T-helper 1 cell (primary cell): ENCODE measurements around the gene PDE6B.
"Not testable (repeated sequence)": the region's sequence is repeated elsewhere in the genome, so short reads cannot be mapped to it uniquely, and the experiment has no call there.

Experiments
- DNase-seq, 5 donors: peaks; one replicate each; pipeline ENCODE4 v3.0.0-alpha.2; 2012 to 2020

PDE6B gene

DNA sequence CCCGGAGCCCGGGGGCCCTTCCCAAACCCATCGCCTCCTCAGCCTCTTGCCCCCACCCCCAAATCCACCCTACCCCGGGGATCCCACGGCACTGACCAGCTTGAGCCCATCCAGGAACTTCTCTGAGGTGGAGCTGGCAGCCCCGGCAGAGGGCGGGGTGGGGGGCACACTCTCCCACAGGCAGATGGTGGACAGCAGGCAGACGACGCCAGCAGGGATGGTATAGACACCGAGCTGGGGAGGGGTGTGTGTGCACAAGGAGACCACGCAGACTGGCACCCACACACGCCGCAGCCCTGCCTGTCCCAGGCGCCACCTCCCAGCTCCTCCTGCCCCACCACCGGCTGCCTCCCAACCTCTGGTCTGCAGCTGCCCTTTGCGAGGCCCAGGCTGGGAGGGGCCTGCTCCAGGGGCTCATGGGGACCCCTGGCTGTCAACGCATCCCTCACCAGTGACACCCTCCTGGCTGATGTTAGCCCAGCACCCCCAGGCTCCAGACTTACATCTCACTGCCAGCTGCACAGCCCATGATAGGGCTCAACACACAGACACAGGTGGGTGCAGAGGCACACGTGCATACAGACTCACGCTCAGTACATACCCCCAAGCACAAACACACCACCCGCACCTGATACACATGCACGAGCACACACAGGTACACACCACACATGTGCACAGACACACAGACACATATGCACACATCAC, 59.4 kb downstream of the PDE6B start:
- DNase-seq: no peak

DNA sequence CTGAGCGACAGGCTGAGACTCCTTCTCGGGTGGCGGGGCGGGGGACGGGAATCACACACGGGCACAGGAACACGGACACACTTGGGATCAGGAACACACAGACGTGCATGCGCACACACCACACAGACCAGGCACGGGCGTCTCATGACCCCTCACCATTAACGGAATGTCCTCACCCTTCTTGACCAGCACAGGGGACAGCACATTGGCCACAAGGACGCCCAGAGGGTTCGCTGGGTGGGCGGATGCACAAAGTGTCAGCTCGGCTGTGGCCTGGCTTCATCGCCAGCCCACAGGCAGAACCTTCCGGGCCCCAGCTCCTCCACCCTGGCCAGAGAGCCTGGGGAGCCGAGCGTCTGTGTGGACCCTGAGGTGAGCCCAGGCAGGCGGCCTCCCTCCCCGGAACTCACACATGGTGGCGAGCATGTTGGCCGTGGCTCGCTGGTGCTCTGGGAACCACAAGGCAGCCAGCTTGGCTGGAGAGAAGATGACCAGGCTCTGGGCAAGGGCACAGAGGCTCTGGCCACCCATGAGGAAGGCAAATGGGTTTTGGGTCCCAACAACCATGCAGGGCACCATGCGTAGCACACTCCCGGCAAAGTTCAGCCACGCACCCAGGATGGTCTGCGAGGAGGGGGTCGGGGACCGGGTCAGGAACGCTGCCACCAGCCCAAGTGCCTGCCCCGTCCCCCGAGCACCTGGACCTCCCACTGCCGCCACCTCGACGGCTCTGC, 60.5 kb downstream of the PDE6B start:
- DNase-seq: no peak

DNA sequence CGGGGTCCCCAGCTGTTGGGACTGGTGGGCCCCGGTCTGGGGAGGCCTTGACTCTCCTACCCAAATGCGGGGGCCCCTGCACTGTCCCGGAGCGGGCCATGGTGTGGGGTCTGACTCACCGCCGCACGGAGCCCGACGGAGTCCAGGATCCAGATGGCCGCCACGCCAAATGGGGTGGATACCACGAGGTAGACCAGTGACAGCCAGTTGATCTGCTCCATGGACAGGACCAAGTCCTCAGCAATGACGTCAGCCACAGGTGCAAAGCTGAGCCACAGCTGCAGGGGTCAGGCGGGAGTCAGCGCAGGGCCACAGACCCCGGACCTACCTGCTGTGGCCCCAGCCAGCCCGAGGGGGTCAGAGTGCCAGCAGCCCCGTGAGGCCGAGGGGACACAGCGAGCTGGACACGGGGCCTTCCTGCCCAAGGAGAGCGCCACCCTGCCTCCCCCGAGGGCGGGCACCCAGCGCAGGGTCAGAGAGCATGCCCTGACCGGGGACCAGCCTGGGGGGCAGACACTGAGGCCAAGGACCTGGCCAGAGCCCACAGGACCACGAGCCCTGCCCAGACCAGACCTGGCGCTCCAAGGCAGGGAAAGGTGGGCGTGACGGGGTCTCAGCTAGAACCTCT, 61.2 kb downstream of the PDE6B start:
- DNase-seq: no peak

DNA sequence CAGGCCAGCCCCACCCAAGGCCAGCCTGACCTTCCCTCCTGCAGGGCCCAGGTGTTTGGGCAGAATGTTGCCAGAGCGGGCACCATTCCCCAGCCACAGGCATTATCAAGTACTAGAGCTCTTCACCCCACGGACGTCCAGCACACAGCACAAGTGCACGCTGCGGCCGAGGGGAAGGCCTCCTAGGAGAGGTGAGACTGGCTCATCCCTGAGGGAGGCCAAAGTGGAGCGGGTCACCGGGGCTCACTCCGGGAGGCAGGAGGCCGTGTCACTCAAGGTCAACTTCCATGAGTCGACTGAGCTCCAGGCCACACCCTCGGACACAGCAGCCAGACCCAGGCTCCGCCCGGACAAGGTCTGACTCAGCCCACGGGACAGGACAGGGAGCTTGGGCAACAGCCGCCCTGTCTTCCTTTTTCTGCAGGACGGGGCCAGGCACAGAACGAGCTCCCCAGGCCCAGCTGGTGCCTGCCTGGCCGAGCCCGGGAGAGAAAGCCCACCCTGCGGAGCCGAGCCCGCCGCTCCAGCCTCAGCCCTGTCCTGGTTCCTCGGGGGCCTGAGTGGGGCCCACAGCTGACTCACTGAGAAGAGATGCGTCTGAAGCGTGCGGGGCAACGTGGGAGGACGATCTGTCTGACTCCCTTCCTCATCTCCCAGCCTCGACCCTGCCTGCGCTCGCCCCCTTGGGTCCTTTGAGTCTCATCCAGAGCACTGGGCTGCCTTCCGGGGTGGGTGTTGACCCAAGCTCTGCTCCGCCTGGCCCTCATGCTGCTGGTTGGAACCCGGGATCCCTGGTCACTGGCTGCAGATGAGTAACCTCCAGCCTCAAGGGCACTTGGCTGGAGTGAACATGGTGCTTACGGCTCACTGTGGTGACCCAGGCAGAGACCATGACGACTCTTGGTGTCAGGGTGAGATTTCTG, 61.9 kb downstream of the PDE6B start:
- no peak for DNase-seq

DNA sequence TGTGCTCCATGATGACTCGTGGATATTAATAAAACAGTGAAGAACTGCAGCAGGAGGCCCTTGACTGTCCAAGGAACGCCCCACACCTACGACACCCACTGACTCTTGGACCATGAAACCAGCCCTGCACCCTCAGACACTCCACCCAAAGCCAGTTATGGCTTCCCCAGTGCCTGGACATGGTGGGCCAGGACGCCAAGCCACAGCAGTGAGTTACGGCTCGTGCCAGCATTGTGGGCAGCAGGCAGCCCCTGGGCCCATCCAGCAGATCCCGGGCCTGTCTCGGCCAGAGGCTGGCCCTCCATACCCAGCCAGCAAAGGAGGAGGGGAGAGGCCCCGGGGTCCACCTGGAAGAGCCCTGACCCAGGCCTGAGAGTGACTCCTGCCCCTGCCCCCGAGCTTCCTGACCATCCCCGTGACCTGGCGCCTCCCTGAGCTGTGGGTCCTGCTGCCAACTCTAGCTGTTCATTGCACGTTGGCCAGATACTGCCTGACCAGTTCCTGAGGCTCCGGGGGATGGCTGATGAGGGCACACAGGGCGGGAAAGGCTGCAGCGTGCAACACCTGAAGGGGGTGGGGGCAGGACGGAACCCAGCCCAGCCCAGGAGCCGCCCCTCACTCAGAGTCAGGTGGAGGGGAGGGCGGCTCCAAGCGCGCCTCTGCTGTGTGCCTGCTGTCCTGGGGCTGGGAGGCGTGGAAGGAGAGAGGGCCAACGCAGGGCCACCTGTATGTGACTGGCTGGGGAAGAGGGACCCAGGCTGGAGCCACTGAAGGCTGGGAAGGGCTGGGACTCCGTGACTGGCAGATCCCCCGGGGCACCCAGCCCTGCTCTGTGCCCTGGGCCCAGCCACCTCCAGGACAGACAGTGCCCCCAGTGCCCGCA, 62.8 kb downstream of the PDE6B start:
- DNase-seq: no peak

DNA sequence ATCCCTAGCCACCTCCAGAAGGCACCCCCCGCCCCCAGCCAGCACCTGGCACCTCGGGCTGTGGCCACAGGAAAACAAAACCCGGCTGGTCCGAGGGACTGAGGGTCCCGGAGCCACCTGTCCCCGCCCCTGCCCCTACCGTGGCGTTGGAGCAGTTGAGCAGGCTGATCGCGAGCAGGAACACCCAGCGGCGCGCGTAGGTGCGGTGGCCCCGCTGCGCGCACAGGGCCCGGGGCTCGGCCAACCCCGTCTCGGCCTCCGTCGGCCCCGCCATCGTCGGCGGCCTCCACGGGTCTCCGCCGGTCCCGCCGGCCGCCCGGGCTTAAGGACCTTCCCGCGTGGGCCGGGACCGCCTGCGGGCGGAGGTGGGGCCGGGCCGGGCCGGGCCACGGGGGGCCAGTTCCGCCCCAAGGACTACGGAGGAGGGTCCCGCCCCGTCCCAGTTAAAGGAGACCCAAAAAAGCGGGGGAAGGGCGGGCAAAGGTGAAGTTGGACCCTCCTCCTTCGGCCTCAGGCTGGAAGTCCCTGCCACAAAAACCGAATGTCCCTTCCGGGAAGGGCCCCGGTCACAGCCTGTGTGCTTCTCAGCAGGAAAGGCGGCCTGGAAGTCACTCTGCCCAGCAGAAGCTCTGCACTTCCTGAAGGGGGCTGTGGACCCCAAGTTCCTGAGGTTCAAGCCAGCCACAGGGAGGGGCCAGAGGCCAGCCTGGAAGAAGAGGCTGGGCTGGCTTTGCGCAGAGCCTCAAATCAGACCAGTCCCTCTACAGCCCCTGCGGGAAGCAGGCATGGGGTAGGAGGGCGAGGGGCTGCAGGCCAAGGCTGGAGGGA, 63.7 kb downstream of the PDE6B start, which contains the start of gene SLC49A3:
Gene SLC49A3 (minus strand): TSS at position 298 of the 828 bp plus-strand sequence. CDS start 24 bp downstream, at position 274.
- no peak for DNase-seq

DNA sequence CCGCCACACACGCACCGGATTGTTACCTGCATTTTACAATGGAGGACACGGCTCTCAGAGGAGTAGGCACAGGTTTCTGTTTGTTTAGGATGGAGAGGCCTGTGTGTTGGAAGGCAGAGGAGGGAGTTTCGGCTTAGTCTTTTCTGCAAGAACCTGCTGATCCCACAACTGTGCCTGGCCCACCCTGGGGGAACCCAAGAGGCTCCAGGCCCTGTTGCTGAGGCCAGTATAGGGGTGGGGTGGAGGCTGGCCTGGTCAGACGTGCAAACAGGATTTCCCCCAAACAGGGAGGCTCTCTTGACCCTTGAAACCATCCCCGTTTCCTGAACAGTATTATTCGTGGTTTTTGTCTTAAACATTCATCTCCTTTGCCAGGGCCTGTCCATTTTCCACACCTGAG, 64.3 kb downstream of the PDE6B start:
- DNase-seq: no peak

DNA sequence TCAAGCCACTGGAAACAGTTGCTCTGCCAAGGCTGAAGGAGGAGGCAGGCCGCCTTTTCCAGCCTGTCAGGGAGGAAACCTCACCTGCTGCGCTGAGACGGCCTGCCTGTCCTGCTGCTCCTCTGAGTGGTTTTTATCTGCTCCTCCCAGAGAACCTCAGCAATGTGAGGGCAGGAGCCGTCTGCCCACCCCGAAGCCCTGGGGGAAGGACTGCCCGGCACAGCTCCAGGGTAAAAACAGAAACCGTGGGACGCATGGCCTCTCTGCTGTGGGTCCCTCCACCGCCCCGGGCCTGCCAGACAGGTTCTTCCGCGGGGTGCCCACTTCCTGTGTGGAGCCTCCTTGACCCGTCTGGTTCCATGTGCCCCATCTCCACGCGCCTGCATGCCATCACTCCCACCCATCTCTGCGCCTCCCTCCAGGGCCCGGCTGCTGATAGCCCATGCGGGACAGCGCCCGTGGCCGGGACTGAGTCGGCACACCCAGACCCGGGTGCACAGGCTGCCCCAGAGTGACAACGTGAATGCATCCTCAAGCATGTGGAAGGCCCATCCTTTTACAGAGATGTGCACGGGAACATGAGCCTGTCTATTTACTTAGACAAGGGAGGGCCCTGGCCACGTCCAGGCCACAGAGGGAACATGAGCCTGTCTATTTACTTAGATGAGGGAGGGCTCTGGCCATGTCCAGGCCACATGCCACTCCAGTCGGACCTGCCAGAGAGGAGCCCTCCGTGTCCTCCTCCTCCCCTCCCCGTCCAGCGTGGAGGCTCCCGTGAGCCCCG, 67.6 kb downstream of the PDE6B start:
- no peak for DNase-seq

DNA sequence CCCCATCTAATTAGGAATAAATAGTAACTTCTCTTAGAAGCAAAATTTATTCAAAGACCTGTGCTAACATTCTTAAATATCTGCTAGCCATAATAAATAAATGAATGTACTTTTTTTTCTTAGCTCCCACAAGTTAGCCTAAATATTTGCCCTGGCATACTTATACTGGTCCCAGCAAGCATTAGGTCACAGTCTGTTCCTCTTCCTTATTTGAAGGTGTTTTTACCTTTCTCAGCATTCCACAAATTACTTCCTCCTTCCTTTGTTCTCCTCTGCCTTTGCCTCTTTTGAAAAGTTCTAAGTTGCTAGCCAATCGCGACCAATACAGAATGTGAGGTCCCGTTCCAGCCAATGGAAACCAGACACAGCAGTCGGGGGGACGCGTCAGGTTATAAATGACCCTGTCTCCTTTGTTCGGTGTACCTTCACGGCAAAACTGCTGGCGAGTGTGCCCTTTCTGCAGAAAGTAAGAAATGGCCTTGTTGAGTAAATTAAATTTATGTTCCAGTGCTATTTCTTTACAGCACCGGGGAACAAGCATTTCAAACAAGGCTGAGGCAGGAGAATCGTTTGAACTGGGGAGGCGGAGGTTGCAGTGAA, 69.1 kb downstream of the PDE6B start:
- not testable (repeated sequence) for DNase-seq

DNA sequence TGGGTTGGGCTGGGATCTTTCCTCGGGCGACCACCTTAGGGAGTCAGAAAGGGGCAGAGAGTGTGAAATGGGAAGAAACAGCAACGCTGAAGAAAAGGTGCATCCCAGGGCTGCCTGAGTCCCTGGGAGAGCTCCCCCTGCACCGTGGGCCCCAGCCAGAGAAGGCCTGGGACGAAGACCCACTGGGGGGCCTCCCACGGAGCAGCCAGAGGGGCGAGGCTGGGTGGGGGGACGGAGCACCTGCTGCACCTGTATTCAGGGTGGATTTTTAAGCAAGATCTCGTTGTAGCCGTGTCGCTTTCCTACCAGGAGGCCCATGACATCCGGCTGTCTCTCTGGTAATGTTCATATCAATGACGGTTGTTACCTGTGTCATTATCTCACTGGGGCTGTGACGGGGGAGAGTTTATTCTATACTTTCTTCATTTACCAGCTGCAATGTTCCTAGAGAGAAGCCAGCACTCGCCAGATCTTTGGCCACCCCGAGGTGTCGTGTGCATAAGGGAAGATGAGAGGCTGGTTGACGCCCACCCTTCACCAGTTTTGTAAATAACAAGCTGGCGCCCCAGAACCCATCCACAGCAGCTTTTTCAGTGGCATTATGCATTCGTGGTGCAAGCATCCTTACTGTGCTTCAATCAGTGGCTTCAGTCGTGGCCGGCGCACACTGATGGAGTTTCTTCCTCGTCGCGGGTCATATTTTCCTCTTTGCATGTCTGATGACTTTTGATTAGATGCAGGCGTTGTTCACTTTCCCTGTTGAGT, 74.6 kb downstream of the PDE6B start:
- no peak for DNase-seq

DNA sequence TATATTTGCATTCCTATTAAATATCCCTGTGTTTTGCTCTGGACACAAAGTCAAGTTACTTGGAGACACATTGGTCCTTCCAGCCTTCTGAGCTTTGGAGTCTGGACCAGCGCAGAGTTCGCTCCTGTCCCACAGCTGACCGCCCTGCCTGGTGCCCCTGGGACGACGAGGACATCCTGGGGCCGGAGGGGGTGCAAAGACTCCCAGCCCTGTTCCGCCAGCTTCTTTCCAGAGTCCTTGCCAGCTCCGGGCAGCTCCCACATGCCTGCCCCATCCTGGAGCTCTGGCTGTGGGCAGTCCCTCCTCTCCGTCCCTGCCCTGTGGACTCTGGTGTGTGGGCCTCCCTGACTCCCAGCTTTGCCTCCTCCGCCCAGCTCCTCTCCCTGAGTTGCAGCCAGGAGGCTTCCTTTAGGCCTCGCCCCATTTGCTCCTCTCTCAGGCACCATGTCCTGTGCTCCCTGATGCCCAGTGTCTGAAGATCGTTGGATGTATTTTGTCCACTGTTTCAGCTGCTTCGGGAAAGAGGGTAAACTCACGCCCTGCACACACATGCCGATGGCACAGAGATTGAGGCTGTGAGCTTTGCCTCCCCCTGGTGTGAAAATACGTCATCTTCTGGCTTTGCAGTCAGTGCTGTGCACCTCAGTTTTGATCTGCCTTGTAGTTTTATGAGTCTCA, 75.4 kb downstream of the PDE6B start:
- DNase-seq: no peak

DNA sequence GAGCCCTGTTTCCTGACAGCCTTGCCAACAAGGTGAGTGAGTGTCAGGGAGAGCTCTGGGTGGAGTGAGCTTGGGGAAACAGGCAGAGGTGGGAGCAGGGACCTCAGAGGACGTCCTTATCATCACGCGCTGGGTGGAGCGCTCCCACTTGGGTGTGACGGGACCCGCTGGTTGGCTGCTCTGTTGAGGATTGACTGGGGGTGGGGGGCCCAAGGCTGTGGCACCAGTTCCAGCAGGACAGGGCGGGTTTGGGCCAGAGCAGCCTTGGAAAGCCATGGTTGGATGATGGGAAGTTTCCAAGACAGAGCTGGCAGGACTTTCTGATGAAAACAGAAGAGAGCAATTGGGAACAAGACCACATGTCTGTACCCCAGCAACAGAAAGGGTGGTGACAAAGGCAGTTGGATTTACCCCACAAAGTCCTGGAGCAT, 77.3 kb downstream of the PDE6B start:
- no peak for DNase-seq

DNA sequence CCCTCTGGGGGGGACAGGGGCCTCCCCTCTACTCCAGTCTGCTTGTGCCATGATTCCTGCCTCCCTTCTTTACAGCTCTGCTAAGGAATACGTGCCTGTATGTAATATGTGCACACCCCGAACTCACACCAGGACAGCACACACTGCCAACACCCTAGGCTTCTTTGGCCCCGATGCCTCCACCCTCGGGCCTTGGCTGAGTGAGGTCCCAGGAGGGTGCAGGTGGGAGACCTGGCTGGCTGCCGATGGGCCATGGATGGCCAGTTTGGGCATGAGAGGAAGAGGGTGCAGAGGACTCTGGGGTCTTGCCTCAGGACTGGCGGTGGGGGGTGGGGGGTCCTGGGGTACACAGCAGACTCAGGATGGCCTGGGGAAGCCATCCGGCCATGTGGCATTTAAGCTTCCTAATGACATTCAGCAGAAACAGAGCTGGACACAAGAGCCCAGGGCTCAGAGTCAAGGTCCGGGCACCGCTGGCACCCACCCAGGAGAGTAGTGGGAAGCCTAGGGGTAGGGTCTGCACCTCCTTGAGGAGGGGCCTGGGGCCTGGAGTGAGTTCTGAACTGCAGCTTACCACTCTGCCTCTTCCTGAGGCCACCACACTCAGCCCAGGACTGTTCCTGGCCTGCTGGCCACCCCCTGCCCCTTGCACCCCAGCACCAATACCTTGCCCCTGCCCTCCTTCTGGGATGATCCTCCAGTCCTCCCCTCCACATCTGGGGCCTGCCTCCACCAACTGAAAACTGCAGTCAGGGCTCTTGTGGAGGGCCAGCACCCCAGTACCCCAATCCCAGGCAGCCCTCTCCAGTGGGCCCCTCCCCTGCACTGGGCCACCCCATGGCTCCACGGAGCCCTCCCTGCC, 78.2 kb downstream of the PDE6B start:
- no peak for DNase-seq

DNA sequence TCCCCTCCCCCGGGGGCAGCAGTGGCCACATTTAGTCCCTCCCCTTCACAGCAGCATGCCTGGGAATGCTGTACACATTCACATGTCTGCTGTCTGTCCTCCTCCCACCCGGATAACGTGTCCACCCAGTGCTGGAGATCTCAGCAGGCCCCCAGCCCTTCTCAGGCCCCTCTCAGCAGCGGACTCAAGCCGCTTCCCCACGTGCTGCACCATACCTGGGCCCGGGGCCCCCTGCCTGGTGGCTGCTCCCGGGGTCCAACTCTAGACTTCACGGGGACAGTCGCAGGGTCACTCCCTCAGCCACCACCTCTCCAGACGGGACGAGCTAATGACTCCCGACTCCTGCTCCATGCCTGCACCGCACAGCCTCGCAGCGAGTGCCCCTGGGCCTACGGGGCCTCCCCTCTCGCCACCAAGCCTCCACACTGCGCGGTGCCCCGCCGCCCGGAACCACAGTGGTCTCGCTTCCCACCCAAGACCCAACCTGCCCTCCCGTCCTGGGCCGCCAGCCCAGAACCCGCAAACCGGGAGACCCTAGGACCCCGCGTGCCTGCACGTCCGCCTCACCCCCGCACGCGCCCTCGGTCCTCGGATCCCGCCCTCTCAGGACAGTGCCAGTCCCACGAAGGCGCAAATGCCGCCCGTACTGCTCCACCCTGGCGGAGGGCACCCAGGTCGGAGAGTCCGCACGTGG, 79.0 kb downstream of the PDE6B start:
- no peak for DNase-seq

DNA sequence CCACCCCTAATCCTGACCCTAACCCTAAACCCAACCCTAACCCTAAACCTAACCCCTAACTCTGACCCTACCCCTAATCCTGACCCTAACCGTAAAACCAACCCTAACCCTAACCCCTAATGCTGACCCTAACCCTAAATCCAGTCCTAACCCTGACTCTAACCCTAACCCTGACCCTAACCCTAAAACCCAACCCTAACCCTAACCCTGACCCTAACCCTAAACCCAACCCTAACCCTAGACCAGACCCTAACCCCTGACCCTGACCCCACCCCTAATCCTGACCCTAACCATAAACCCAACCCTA, 79.6 kb downstream of the PDE6B start:
- no peak for DNase-seq

DNA sequence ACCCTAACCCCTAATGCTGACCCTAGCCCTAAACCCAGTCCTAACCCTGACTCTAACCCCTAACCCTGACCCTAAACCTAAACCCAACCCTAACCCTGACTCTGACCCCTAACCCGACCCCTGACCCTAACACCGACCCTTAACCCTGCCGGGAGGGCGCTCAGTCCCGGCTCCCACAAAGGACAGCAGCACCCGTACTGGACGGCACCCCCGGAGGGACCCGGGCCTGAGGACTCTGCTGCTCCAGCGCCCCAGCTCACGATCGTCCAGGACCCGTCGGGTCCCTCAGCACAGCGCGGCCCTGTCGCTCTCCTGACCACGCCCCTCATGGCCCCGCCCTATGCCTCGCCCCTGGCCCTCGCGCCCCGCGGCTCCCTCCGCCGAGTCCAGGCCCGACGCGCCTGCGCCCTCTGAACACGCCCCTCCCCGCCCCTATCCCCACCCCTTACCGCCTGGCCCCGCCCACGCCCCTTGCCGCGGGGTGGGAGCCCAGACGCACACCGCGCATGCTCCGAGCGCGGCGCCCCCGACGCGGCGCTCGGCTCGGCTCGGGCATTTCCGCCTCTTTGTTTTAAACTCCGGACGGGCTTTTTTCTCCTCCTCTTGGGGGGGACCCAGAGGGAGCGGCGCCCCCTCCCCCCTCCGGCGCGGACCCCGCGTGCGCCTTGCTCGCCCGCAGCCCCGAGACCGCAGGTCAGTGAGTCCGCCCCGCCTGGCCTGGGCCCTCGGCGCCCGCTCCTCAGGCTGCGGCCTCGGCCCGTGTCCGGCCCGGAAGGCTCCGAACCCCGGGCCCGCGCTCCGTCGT, 80.1 kb downstream of the PDE6B start, which contains the start of gene PCGF3:
Gene PCGF3 (plus strand): TSS at position 555 of the 805 bp plus-strand sequence. CDS start 27,849 bp downstream, outside the sequence.
- peak; percentile 93 to 95 (median 95) for DNase-seq
